Stimulated activated CD4-positive, alpha-beta T cell treated with anti-CD3 and anti-CD28 coated beads, Interleukin-1b, Interleukin-23, amount 100 ng/mL, for 4 hours (primary cell): ENCODE results near the gene GRIA4.
"Not testable (repeated sequence)": the region's sequence is repeated elsewhere in the genome, so short reads cannot be mapped to it uniquely, and the experiment has no call there.

Experiments used
- DNase-seq, 2 donors: peaks; one replicate each; pipeline ENCODE4 v3.0.0-alpha.2; 2020; ENCODE audit warnings: low read depth in 2 of 2

Gene GRIA4

DNA sequence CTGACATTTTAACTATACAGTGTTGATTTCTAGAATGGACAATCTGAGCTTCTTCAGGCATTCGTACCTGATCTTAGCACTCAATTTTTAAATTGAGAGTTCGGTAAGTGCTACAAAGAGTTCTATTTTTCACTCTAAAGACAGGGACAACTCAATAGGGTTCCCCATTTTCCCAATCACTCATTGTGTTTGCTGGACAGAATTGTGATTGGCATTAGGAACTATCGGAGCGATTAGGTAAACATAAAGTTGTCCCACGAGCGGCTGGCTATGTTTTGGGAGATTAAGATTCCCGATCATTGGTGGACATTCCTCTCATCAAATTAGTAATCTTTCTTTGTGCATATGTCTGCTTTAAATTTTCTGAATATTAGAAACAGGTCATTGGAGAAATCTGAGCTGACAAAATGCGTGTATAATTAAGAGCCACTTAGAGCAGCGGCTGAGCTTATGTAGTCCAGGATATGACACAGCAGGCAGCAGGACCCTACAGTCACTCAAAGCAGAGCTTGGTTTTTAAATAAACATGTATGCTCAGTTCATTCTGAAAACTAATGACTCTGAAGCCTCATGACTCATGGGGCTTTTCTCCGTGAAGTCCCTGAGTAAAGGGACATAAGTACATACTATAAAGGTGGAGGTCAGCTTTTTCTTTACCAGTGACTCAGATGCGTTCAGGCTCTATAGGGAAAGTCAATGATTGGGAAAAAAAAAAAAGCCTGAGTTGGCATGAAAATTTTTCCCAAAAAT is 109.4 kb downstream of the GRIA4 start:
- no peak for DNase-seq

GRCh38 chr11:105720096-105720495 is 110.2 kb downstream of the GRIA4 start:
- DNase-seq, result no peak

GRCh38 chr11:105723269-105723668 is 113.4 kb downstream of the GRIA4 start:
- no peak for DNase-seq

DNA sequence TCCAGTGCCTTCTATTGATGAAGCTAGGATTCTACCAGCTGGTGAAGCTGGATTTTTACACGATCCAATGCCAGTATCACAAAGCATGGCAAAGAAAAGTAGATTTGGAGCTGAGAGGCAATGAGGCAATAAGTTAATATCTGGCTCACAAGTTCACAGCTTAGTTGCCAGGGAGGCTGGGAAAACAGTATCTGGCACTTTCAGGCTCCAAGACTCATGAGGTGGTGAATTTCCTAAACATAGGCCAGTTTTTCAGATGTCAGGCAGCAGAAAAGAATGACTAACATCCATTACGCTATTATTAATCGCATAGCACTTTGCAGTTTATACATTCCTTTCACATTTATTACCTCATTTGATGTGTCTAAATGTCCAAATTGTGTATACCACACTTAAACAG is 122.7 kb downstream of the GRIA4 start:
- DNase-seq, result no peak

DNA sequence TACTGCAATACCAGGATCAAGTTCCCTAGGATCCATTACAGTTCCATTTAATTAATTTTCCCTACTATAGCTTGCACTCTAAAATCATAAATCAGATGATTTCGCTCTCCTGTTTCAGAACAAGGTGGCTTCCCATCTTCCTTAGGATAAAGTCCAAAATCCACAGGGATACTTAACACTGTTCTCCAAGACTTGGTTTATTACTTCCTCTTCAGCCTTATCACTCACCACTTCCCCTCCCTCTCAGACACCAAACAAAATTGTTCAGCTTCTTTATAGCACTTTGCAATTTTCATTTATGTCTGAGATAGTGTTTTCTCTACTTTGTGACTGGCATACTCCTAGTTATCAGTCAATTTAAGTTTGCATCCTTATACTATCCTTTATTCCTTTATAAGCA is 124.6 kb downstream of the GRIA4 start:
- DNase-seq, result no peak

- DNase-seq, result no peak
Measured at GRCh38 chr11:105738251-105738650, 128.4 kb downstream of the GRIA4 start.

- no peak for DNase-seq
Measured at GRCh38 chr11:105738986-105739795, 129.3 kb downstream of the GRIA4 start.

- DNase-seq, result no peak
Measured at GRCh38 chr11:105740164-105740903, 130.5 kb downstream of the GRIA4 start.

- DNase-seq, result no peak
Measured at GRCh38 chr11:105741488-105742020, 131.7 kb downstream of the GRIA4 start.

DNA sequence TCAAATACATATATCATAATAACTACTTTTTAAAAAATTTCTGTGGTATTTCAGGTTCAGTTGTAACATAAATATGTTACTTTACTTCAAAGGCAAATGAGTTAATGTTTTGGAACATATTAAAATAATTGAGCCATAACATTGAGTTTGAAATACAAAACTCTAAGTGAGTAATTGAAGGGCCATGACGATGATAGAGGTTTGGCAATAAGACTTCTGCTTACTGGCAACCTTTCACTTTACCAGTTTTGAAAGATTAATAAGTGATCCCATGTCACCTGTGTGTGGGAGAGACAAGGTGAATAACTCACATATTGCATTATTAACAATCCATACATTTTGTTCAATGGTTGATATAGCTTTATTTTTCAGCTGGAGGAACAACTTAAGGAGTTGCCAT is 144.4 kb downstream of the GRIA4 start:
- DNase-seq, result no peak

DNA sequence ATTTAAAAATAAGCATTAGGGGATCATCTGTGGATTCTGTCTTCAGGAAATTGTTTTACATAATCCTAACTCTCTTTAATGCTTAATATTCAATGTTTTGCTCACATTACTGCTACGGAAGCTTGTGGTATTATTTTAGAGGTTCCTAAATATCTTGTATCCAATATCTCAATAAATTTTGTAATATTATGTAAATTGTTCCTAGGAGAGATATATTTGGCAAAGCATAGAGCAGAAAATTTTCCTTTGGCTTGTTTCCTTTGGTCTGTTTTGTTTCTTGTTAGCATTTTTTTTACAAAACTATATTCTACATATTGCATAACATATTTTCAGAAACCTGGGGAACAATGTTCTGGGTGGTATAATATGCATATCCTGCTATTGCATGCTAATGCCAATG is 144.8 kb downstream of the GRIA4 start:
- DNase-seq, result no peak

GRCh38 chr11:105757107-105757506 is 147.2 kb downstream of the GRIA4 start:
- DNase-seq, result no peak

DNA sequence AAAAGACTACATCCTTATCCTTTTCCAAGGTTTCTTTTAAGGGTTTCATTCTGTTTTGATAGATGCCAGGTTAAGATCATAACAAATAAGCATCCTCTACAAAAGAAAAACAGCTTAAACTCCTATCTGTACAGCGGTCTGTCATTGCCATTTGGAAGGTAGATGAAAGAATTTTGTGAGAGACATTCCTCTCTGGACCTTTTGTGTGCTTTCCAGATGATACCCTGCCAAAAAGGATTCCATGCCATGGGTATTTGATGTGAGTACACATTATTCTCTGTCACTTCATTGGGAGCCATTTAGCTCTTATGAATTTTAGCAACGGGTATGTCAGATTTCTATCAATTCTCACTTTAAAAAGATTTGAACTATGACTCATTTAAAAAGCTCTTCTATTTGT is 153.7 kb downstream of the GRIA4 start:
- no peak for DNase-seq

GRCh38 chr11:105767931-105768330 is 158.1 kb downstream of the GRIA4 start:
- no peak for DNase-seq

DNA sequence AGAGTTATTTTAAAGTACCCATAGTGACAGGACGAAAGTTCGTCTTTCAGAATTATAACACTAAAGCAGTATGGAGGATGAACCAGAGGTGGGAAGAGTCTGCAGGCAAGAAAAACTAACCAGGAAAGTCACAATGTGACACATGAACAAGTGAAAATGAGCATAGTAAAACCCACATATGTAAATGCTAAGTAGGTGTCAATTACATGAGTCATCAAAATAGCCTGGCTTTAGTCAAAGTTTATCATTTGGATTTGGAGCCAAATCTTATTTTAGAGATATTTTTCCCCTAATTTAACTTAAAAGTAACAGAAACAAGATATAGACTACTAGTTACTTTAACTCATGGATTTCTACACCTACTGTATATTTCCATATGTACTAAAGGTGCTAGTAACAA is 159.8 kb downstream of the GRIA4 start:
- no peak for DNase-seq

DNA sequence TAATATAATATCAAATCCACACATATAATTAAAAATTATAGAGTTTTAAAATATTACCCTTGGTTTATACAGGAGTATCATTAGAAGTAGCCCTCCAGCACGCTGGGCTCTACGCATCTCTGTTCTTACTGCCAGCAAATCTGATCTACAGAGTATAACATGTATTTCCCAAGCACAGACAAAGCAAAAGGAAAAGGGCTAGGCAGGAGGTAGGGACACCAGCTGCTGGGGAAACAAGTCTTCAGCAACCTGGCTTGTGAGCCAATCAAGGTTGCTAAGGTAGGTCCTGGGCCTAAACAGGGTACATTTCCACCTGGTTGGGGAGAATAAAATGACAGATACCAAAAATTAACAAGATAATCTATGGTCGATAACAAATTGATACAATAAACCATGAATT is 163.6 kb downstream of the GRIA4 start:
- DNase-seq, result not testable (repeated sequence)

DNA sequence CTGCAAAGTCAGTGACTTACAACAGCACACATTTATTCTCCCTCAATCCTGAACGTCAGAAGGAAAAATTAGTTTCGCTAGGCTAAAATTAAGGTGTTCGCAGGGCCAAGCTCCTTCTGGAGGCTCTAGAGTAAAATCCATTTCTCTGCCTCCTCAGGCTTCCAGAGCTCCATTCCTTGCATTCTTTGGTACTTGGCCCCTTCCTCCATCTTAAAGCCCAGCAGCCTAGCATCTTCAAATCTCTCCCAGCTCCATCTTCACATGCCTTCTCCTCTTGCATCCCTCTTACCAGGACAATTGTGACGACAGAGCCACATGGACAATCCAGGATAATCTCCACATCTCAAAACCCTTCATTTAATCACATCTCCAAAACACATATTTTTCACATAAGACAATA is 165.0 kb downstream of the GRIA4 start:
- DNase-seq, result no peak

- no peak for DNase-seq
Measured at GRCh38 chr11:105780781-105781525, 171.1 kb downstream of the GRIA4 start.

DNA sequence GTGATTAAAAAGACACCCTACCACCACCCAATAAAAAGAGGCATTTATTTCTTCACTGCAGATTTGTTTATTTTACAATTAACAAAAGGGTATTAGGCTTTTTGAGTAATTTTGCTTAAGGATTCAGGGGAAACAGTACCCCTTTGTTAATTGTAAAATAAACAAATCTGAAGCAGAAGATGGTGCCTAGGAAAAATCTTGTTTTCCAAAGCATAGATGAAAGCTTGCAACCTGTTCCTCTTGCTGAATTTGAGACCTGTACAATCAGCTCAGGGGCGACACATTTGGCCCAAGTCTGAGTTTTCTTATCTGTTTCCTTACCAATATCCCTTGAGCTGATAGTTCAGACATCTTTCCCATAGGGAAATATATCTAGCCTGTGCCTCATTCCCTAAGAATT is 171.9 kb downstream of the GRIA4 start:
- no peak for DNase-seq

DNA sequence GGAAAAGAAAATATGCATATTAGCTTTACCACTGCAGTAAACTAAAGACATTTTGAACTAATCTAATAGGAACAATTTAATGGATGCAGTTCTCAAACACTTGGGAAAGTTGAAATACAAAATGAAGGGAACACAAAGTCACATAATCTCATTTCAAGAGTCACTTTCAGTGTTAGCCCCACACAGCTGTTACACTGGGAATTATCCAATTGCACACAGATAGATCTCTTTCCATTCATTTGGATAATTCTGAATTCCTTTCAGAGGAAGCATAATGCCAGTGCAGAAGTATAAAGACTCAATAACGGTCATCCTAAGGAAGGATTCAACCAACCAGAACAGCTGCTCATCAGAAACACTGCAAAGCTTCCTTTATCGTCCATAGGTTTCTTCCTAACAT is 173.3 kb downstream of the GRIA4 start:
- DNase-seq, result no peak

DNA sequence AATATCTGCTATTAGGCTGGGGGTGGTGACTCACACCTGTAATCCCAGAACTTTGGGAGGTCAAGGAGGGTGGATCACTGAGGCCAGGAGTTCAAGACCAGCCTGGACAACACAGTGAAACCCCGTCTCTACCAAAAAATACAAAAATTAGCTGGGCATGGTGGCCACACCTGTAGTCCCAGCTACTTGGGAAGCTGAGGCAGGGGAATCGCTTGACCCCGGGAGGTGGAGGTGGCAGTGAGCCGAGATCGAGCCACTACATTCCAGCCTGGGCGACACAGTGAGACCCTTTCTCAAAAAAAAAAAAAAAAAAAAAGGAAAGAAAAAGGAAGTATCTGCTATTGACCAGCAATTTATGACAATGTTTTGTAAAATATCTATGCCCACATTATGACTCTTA is 176.0 kb downstream of the GRIA4 start:
- not testable (repeated sequence) for DNase-seq

DNA sequence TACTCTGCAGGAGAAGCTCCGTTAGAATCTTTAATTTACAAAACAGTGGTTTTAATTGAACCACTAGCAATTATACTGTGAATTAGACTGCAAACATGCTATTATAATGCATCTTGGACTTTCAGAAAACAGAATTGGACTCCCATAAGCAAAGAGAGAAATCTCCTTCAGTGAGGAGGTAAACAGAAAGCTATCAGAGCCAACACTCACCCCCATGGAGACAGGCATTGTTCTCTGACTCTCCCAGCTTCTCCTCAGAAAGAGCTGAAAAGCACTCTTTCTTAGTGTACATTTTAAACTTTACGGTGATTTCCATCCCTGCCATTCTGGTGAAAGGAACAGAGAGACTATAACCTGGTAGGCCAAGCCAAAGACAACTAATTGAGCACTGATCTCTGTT is 176.9 kb downstream of the GRIA4 start:
- DNase-seq, result no peak
